Type B pancreatic cell (in vitro differentiated cells): Measurements from ENCODE around the gene PPIG. TPM values are rescaled to one million over a fixed set of nuclear protein-coding genes. Genes with fewer than 3 reads are reported as not detected.
"Not testable (repeated sequence)": the region's sequence is repeated elsewhere in the genome, so short reads cannot be mapped to it uniquely, and the experiment has no call there.

Source experiments
- DNase-seq: peaks from one replicate; pipeline ENCODE4 v3.0.0; 2021; ENCODE audit warnings: mixed read lengths; ENCODE audit not compliant: unreplicated experiment; ENCODE audit errors: extremely low spot score
- H3K27ac Mint-ChIP-seq: 2 replicates; pipeline ENCODE4 v1.8.0; 2021; ENCODE audit warnings: mild to moderate bottlenecking, mixed read lengths
- H3K27me3 Mint-ChIP-seq: 2 replicates; pipeline ENCODE4 v1.8.0; 2021; ENCODE audit warnings: mixed read lengths
- H3K36me3 Mint-ChIP-seq: 2 replicates; pipeline ENCODE4 v1.8.0; 2021; ENCODE audit warnings: mixed read lengths
- H3K4me1 Mint-ChIP-seq: one replicate; pipeline ENCODE4 v1.8.0; 2021; ENCODE audit warnings: mixed read lengths; ENCODE audit not compliant: unreplicated experiment
- H3K4me3 Mint-ChIP-seq: 2 replicates; pipeline ENCODE4 v1.8.0; 2021; ENCODE audit warnings: mild to moderate bottlenecking, mixed read lengths
- H3K9me3 Mint-ChIP-seq: 2 replicates; pipeline ENCODE4 v1.8.0; 2021; ENCODE audit warnings: mixed read lengths
- total RNA-seq: library from RNA; stranded (reverse); gene quantifications from 2 replicates; pipeline ENCODE4 v1.2.1, GENCODE V29; 2021; ENCODE audit warnings: low replicate concordance
- TF ChIP-seq, protein P1 (sequence below): fragments of 200-600 bp; sonication (generic); conservative IDR thresholded peaks from 2 replicates; pipeline ENCODE4 v1.5.0; 2021; ENCODE audit warnings: antibody characterized with exemption, mild to moderate bottlenecking

Gene PPIG
- total RNA-seq, 1 donor from 2014 or later = 61.4 TPM

DNA sequence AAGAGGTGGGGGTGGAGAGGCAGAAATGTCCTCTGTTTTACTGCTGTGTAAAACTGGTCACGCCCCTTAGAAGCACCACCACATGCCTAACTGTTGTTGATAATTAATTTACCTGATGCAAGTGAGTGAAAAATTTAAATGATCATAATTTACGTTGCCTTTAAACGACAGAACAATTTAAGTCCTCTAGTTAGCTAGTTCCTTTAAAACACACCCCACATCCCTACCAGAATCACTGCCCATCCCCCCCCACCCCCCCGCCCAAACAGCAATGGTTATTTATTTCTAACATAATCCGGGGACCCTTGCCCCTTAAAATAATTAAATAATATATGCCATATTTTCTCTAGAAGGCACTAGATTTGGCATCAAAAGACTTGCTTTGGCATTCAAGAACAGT, 633 bp upstream of the PPIG start:
- Mint-ChIP-seq H3K4me3 (peak overlapping the region; percentile 25), H3K9me3 (peaks cover 6% of the 10 kb centered on the region), H3K4me1 (peaks cover 11% of the 10 kb centered on the region), H3K27me3 (peaks cover 4% of the 10 kb centered on the region), H3K36me3 (peaks cover 5% of the 10 kb centered on the region), H3K27ac (peak overlapping the region; percentile 99)
- no peak for DNase-seq
- TF ChIP-seq, protein P1, sequence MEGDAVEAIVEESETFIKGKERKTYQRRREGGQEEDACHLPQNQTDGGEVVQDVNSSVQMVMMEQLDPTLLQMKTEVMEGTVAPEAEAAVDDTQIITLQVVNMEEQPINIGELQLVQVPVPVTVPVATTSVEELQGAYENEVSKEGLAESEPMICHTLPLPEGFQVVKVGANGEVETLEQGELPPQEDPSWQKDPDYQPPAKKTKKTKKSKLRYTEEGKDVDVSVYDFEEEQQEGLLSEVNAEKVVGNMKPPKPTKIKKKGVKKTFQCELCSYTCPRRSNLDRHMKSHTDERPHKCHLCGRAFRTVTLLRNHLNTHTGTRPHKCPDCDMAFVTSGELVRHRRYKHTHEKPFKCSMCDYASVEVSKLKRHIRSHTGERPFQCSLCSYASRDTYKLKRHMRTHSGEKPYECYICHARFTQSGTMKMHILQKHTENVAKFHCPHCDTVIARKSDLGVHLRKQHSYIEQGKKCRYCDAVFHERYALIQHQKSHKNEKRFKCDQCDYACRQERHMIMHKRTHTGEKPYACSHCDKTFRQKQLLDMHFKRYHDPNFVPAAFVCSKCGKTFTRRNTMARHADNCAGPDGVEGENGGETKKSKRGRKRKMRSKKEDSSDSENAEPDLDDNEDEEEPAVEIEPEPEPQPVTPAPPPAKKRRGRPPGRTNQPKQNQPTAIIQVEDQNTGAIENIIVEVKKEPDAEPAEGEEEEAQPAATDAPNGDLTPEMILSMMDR = no peak

DNA sequence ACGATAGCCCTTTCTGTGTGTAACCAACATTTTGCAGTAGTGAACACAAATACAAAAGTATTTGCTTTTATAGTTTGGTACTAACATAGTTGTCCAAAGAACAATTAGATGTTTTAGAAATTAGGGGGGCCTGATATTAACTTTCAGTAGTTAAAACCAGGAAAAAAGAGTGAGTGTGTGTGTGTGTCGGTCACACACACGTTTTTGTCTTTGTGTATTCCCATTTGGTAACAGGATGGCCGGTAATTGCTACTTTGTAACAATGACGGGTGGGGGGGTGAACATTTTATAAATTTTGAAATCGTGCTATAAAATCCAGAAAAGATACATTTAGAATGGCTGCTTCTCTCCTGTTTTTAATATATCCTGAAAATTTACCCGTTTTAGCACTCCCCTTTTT, 1.5 kb downstream of the PPIG start:
- H3K27me3 Mint-ChIP-seq = no peaks in the 10 kb centered on the region
- peaks cover 6% of the 10 kb centered on the region for H3K9me3 Mint-ChIP-seq
- peak overlapping the region; percentile 99 for H3K27ac Mint-ChIP-seq
- TF ChIP-seq, protein P1 = no peak
- H3K4me3 Mint-ChIP-seq = peak overlapping the region; percentile 99
- peaks cover 11% of the 10 kb centered on the region for H3K4me1 Mint-ChIP-seq
- peaks cover 18% of the 10 kb centered on the region for H3K36me3 Mint-ChIP-seq
- no peak for DNase-seq

DNA sequence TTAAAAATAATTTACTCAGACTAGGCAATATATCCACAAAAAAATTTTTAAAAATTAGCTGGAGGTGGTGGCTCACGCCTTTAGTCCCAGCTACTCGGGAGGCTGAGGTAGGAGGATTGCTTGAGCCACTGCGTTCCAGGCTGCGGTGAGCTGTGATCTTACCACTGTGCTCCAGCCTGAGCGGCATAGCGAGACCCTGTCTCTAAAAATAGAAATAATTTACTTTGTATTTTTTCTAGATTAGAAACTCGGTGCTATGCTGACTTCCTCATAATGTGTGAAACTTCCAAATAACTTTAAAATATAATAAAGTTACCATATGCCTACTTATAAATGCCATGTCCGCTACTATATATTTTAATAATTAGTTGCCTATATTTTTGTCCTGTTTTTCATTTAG, 6.7 kb downstream of the PPIG start:
- Mint-ChIP-seq H3K4me3 (no peak overlapping the region), H3K27me3 (no peaks in the 10 kb centered on the region), H3K36me3 (peaks cover 12% of the 10 kb centered on the region), H3K4me1 (peaks cover 6% of the 10 kb centered on the region), H3K9me3 (no peaks in the 10 kb centered on the region), H3K27ac (no peak overlapping the region)
- no peak for DNase-seq
- TF ChIP-seq, protein P1 = no peak

DNA sequence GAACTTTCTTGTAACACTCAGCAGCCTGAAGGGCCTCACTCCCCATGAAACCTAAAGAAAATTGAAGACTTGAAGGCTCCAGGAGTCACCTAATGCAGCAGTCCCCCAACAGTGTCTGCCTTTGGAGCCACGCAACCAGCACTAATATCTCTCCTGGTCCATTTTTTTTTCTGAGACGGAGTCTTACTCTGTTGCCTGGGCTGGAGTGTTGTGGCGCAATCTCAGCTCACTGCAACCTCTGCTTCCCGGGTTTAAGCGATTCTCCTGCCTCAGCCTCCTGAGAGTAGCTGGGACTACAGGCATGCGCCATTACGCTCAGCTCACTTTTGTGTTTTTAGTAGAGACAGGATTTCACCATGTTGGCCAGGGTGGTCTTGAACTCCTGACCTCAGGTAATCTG, 12.4 kb downstream of the PPIG start:
- H3K4me1 Mint-ChIP-seq, H3K27ac Mint-ChIP-seq, H3K36me3 Mint-ChIP-seq, H3K4me3 Mint-ChIP-seq, H3K27me3 Mint-ChIP-seq, DNase-seq, H3K9me3 Mint-ChIP-seq: not testable (repeated sequence)

DNA sequence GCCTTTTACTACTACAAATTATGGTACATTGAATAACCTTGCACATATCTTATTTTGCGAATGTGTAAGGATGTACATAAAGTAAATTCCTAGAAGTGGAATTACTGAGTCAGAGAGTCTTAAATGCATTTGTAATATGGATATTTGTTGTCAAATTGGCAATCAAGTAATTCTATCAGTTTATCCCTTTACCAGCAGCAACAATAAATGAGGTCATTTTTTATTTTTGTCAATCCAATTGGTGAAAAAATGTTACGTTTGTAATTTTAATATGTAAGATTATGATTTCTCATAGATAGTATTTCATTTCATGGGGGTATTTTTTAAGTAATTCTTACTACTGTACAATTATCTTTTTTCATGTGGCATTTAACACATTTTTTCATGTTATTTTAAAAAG, 14.8 kb downstream of the PPIG start:
- TF ChIP-seq, protein P1 = no peak
- no peaks in the 10 kb centered on the region for H3K4me1 Mint-ChIP-seq
- H3K4me3 Mint-ChIP-seq = no peak overlapping the region
- no peak for DNase-seq
- no peaks in the 10 kb centered on the region for H3K9me3 Mint-ChIP-seq
- H3K27ac Mint-ChIP-seq = no peak overlapping the region
- no peaks in the 10 kb centered on the region for H3K36me3 Mint-ChIP-seq
- no peaks in the 10 kb centered on the region for H3K27me3 Mint-ChIP-seq

DNA sequence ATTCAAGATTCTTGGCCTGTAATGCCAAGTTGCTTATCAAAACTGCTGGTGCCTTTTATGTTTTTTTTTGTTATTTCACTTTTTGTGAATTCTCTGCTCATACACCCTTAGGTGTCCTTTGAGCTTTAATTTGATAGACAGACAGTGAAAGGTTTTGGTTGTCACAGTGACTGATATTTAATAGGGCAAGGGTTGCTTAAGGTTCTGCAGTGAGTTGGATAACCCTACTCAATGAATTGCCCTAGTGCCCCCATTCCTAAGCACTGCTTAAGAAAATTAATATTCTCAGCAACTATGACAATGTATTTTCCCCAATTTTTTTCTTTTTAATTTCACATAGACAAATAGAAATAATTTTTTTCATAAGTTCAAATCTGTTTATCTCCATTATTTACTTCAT, 15.4 kb downstream of the PPIG start:
- H3K9me3 Mint-ChIP-seq = no peaks in the 10 kb centered on the region
- TF ChIP-seq, protein P1 = no peak
- H3K27ac Mint-ChIP-seq = no peak overlapping the region
- H3K36me3 Mint-ChIP-seq = no peaks in the 10 kb centered on the region
- DNase-seq = no peak
- no peak overlapping the region for H3K4me3 Mint-ChIP-seq
- no peaks in the 10 kb centered on the region for H3K4me1 Mint-ChIP-seq
- H3K27me3 Mint-ChIP-seq = no peaks in the 10 kb centered on the region
